Pancreas (tissue), 10 donors: ENCODE results near the gene MKLN1. TPM values are rescaled to one million over a fixed set of nuclear protein-coding genes. Genes with fewer than 3 reads are reported as not detected.

Source experiments
- ATAC-seq, 4 donors: fragments of 200-7000 bp; cut with Tn5 transposase; one replicate each; pipeline versions ENCODE4 v1.8.0 to v1.9.1; 2020; ENCODE audit warnings: mild to moderate bottlenecking in 4 of 4, moderate library complexity in 4 of 4
- DNase-seq, 6 donors: peaks; one replicate each; pipeline ENCODE4 v3.0.0-alpha.2; 2020
- FAIRE-seq: peaks from 2 replicates; lab custom pipeline; 2012; peaks lifted over from hg19 to GRCh38; lab: Jason Lieb, UNC
- H3K27ac ChIP-seq, 4 donors: fragments of 200-600 bp; sonication (generic); 1 replicate in 3 of 4; 2 replicates in 1 of 4; pipeline versions ENCODE4 v1.5.0 to v1.8.0; 2020
- H3K27me3 ChIP-seq, 4 donors: fragments of 200-600 bp; one replicate each; pipeline ENCODE4 v1.8.0; 2021
- H3K36me3 ChIP-seq, 3 donors: fragments of 200-600 bp; sonication (generic) in 1 of 3; one replicate each; pipeline versions ENCODE4 v1.5.0 to v1.8.0; 2020 to 2021
- H3K4me1 ChIP-seq, 3 donors: fragments of 200-600 bp; one replicate each; pipeline ENCODE4 v1.8.0; 2021
- H3K4me3 ChIP-seq, 4 donors: fragments of 200-600 bp; sonication (generic) in 2 of 4; one replicate each; pipeline versions ENCODE4 v1.5.0 to v1.8.0; 2020 to 2021
- H3K9me3 ChIP-seq, 4 donors: fragments of 200-600 bp; one replicate each; pipeline ENCODE4 v1.8.0; 2021
- CTCF ChIP-seq, 4 donors: fragments of 200-600 bp; sonication (generic) in 3 of 4; IDR thresholded peaks; one replicate each; pipeline versions ENCODE4 v1.5.0 to v1.8.0; 2021; ENCODE audit warnings: antibody characterized with exemption in 4 of 4
- WGBS, 2 donors: extraction: QIAGEN DNeasy Blood & Tissue Kit; methylation state at CpG; one replicate each; pipeline ENCODE4 v1.1.7; 2013; 5-methylcytosine and 5-hydroxymethylcytosine counted together
- intact Hi-C, 3 donors: fragments of 100-400 bp; cut with DNase I; formaldehyde crosslinking; loops; one replicate each; pipeline versions ENCODE4 v1.11.1 to v1.14.2; 2022
- polyA plus RNA-seq, 2 donors: library from polyadenylated mRNA; stranded (reverse); fragments of 200-250 nt; gene quantifications; one replicate each; pipeline ENCODE4 v1.2.3, GENCODE V29; 2013
- total RNA-seq, 6 donors: library from RNA; stranded (reverse); fragmentation: NEBNext Ultra II Directional in 4 of 6; extraction: Animal tissue kit (Norgen Biotek cat#: 25700) in 4 of 6; gene quantifications; one replicate each; pipeline versions ENCODE4 v1.2.1 to v1.2.4, GENCODE V29; 2021 to 2023
- donor health status: healthy with polysubstance abuse.
- donor health status: DM: no; HTN: no; CAD: no; lungs with moderate emphysema.
- donor health status: DM: no; HTN: no; CAD: no.
- donor health status: control.
- donor health status: control.
- donor health status: Bipolar disorder and iron deficiency.
- donor health status: DM: yes; HTN: yes; CAD: no.
- donor health status: DM: no; HTN: no; CAD: no.
- donor health status: DM: no; HTN: no; CAD: no.
- donor health status: DM: yes; HTN: yes; CAD: no.

The MKLN1 gene
- total and polyA plus RNA-seq, 8 donors = 7.0 to 30.2 (median 21.6) TPM

GRCh38 chr7:131494182-131494581 is 166.5 kb downstream of the MKLN1 start:
- Histone ChIP-seq H3K4me3 (no peak overlapping the region), H3K27ac (no peak overlapping the region), H3K36me3 (no peaks in the 10 kb centered on the region), H3K27me3 (no peaks in the 10 kb centered on the region), H3K9me3 (no peaks in the 10 kb centered on the region), H3K4me1 (peaks cover 0 to 6% (median 0%) of the 10 kb centered on the region in 3 donors)
- TF ChIP-seq CTCF (IDR thresholded peaks at IDR 0.05) = no peak
- intact Hi-C loops = no loop called here
- no peak for DNase-seq
- 75% methylated on average over 2 of the region's 2 CpGs for WGBS, 2 donors
- FAIRE-seq = no peak
- ATAC-seq = no peak

- no peak for FAIRE-seq
- WGBS, 2 donors = 80 to 97% methylated on average over 7 of the region's 7 CpGs
- H3K4me1 ChIP-seq = peaks cover 0 to 6% (median 0%) of the 10 kb centered on the region in 3 donors
- TF ChIP-seq CTCF (IDR thresholded peaks at IDR 0.05) = no peak
- H3K36me3 ChIP-seq = peaks cover 0 to 9% (median 0%) of the 10 kb centered on the region in 3 donors
- H3K27me3 ChIP-seq = no peaks in the 10 kb centered on the region
- DNase-seq = no peak
- no peak for ATAC-seq
- H3K9me3 ChIP-seq = no peaks in the 10 kb centered on the region
- H3K27ac ChIP-seq = no peak overlapping the region
- intact Hi-C loops = no loop called here
- no peak overlapping the region for H3K4me3 ChIP-seq
These were observed 168.2 kb downstream of the MKLN1 start for GRCh38 chr7:131495669-131496498.

GRCh38 chr7:131497454-131497853 is 169.8 kb downstream of the MKLN1 start:
- TF ChIP-seq CTCF (IDR thresholded peaks at IDR 0.05) = no peak
- DNase-seq (no peak), ATAC-seq (peak in 1 of 4 donors; percentile 27), FAIRE-seq (no peak)
- Histone ChIP-seq H3K27ac (peak overlapping the region in 1 of 4 donors; percentile 3), H3K27me3 (no peaks in the 10 kb centered on the region), H3K9me3 (no peaks in the 10 kb centered on the region), H3K4me1 (peaks cover 0 to 6% (median 0%) of the 10 kb centered on the region in 3 donors), H3K36me3 (peaks cover 0 to 10% (median 0%) of the 10 kb centered on the region in 3 donors), H3K4me3 (no peak overlapping the region)
- 67 to 72% methylated on average over 7 of the region's 7 CpGs for WGBS, 2 donors
- intact Hi-C loops = no loop called here

- 78 to 80% methylated on average over 4 of the region's 4 CpGs for WGBS, 2 donors
- Histone ChIP-seq H3K4me1 (peaks cover 0 to 6% (median 0%) of the 10 kb centered on the region in 3 donors), H3K27me3 (no peaks in the 10 kb centered on the region), H3K9me3 (no peaks in the 10 kb centered on the region), H3K4me3 (no peak overlapping the region), H3K27ac (peak overlapping the region in 1 of 4 donors; percentile 3), H3K36me3 (peaks cover 0 to 17% (median 0%) of the 10 kb centered on the region in 3 donors)
- no peak for FAIRE-seq
- peak in 3 of 4 donors; percentile 21 to 47 (median 40) for ATAC-seq
- intact Hi-C loops = no loop called here
- no peak for TF ChIP-seq CTCF (IDR thresholded peaks at IDR 0.05)
- DNase-seq = no peak
These were observed 170.7 kb downstream of the MKLN1 start for GRCh38 chr7:131498237-131498885.
